ENCODE measurements around the gene CCDC6. TPM values are rescaled to one million over a fixed set of nuclear protein-coding genes. Genes with fewer than 3 reads are reported as not detected.

Gene CCDC6
- total and polyA plus RNA-seq, 9 of the 15 experiments (the other 6 are each of a cell fraction or from before 2014, with no cell fraction given): 10.4 to 41.0 (median 20.9) TPM

- Histone ChIP-seq H4K20me1 (replicated peaks; ENCODE audit: control insufficient read depth, insufficient read depth, low read length) (no peaks in the 10 kb centered on the region), H3K9me1 (ENCODE audit: control insufficient read depth, insufficient read depth, low read length) (no peaks in the 10 kb centered on the region), H3K4me2 (ENCODE audit: insufficient read depth, low read length) (no peak overlapping the region), H3K9me3 (replicated peaks; ENCODE audit: control insufficient read depth, insufficient read depth, low read depth, low read length) (no peaks in the 10 kb centered on the region), H3K9ac (ENCODE audit: insufficient read depth in 1 of 2, low read depth in 2 of 2, low read length in 2 of 2) (no peak overlapping the region), H3K27me3 (ENCODE audit: control insufficient read depth in 2 of 2, insufficient read depth in 2 of 2, low read length in 2 of 2) (peaks cover 0 to under 1% of the 10 kb centered on the region in 2 experiments; a peak in 2 of 5 replicates), H3K27ac (ENCODE audit: extremely low read depth, low read depth, low read length) (no peak overlapping the region), H3K79me2 (ENCODE audit: control insufficient read depth, insufficient read depth, low read length) (no peaks in the 10 kb centered on the region), H3K4me1 (replicated peaks in 1 of 2; ENCODE audit: control insufficient read depth in 2 of 2, insufficient read depth in 2 of 2, low read length in 2 of 2) (no peaks in the 10 kb centered on the region; a peak in 1 of 5 replicates), H3K4me3 (no peak overlapping the region), H3K36me3 (ENCODE audit: control insufficient read depth, insufficient read depth, low read length) (no peaks in the 10 kb centered on the region), H2AFZ (ENCODE audit: low read depth, low read length) (no peak overlapping the region)
- no TSS peak for BruUV-seq (replicated peaks)
- no peak for ATAC-seq
- no peak for FAIRE-seq
- TF ChIP-seq BRF2 (IDR thresholded peaks at IDR 0.05; ENCODE audit: borderline replicate concordance, insufficient read depth, insufficient read length) (no peak), HIVEP1 (CRISPR knock-in tag; IDR thresholded peaks at IDR 0.05) (no peak), ZNF707 (CRISPR knock-in tag; conservative IDR thresholded peaks at IDR 0.05) (no peak), RAD51 (IDR thresholded peaks at IDR 0.05; ENCODE audit: borderline replicate concordance, low read depth) (no peak), TAF1 (IDR thresholded peaks at IDR 0.05; ENCODE audit: control insufficient read depth, extremely low read depth, insufficient read depth, low read length, severe bottlenecking) (no peak), FOSL1 (tag; conservative IDR thresholded peaks at IDR 0.05) (no peak), NR2C1 (IDR thresholded peaks at IDR 0.05) (no peak), NR2C1 (tag; IDR thresholded peaks at IDR 0.05) (no peak), SAFB2 (IDR thresholded peaks at IDR 0.05; ENCODE audit: borderline replicate concordance, low read depth, low read length, severe bottlenecking) (no peak), ZNF253 (CRISPR knock-in tag; conservative IDR thresholded peaks at IDR 0.05) (no peak), ETV6 (IDR thresholded peaks at IDR 0.05; ENCODE audit: borderline replicate concordance in 1 of 2, low read depth in 2 of 2, low read length in 1 of 2) (no peak), ETV6 (CRISPR knock-in tag; IDR thresholded peaks at IDR 0.05; ENCODE audit: borderline replicate concordance) (no peak), RBM14 (IDR thresholded peaks at IDR 0.05; ENCODE audit: borderline replicate concordance, insufficient read depth, low read depth, low read length) (no peak), HCFC1 (IDR thresholded peaks at IDR 0.05; ENCODE audit: low read depth, low read length) (no peak), ZNF347 (CRISPR knock-in tag; IDR thresholded peaks at IDR 0.05; ENCODE audit: low read depth) (no peak), ZNF77 (CRISPR knock-in tag; IDR thresholded peaks at IDR 0.05) (no peak), SRSF7 (optimal IDR thresholded peaks at IDR 0.05; ENCODE audit: low read depth, low read length) (no peak), HBP1 (CRISPR knock-in tag; IDR thresholded peaks at IDR 0.05) (no peak), MAZ (CRISPR knock-in tag; conservative IDR thresholded peaks at IDR 0.05 in 1 of 2, IDR thresholded peaks at IDR 0.05 in 1 of 2) (no peak)
- WGBS (ENCODE audit: insufficient coverage, low coverage, missing lambda C conversion rate): 0% methylated on average over 1 of the region's 1 CpG
- ChIA-PET CTCF (ENCODE audit: low intra/inter-chr PET ratio) (no interaction called here), POLR2A (interaction anchor here (0.7 kb wide), 1 partner anchor 12 kb away, joined by 3 read pairs; no protein-coding TSS in a partner anchor)
- no peak for DNase-seq (ENCODE audit: extremely low read depth in 1 of 4, low spot score in 3 of 4)
- in situ Hi-C loops (cut with MboI) (no loop called here), intact Hi-C loops (cut with micrococcal nuclease) (no loop called here)
Observed at GRCh38 chr10:59949608-59950007, 43.3 kb upstream of the CCDC6 start.
